ENCODE measurements around the gene C9orf50.
"Not testable (repeated sequence)": the region's sequence is repeated elsewhere in the genome, so short reads cannot be mapped to it uniquely, and the experiment has no call there.

Gene C9orf50

GRCh38 chr9:129610473-129611306, 10.2 kb downstream of the C9orf50 start:
- DNase-seq (ENCODE audit: low read depth), result peak; percentile 64

GRCh38 chr9:129610213-129610472, 10.8 kb downstream of the C9orf50 start:
- peak; percentile 17 for DNase-seq (ENCODE audit: low read depth)

GRCh38 chr9:129609486-129610212, 11.3 kb downstream of the C9orf50 start:
- DNase-seq (ENCODE audit: low read depth), result peak; percentile 42

DNA sequence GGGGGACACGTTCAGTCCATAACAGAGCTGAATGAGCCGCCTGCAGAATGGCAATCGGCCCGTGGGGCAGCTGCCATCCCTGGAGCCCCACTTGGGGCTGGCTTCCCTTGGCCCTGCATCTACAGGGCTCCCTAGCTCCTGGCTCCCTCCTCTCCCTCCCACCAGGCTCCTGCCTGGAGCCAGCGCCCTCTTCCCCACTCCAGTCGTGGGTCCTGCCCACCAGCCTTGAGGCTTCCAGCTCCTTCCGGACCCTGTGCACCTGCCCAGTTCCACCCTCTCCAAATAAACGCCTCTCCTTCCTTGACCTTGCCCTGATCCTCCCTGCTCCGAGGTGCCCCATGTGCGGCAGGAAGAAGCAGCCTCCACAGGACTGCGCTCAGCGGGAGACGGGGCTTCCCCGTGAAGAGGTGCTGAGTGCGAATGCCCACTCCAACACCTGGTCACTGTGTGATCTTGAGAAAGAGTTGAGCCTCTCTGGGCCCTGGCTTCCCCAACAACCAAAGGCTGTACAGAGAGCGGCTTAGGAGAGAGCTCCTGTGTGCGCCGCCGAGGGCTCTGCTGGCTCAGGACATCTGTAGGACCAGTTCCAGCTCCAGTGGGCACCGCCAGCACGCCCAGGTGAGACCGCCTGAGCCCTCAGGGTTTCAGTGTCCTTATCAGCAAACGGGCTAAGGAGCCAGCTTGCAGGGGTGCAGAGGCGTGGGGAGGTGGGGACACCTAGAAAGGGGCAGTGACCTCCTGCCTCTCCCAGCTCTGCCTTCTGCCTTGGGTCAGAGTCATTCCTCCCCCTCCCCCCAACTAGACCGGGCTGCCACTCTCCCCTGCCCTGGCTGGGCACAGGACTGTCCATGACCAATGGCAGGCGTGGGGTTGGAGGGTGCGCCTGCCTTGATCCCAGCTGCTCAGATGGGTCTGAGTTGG, 12.1 kb downstream of the C9orf50 start:
- DNase-seq (ENCODE audit: low read depth), result no peak

DNA sequence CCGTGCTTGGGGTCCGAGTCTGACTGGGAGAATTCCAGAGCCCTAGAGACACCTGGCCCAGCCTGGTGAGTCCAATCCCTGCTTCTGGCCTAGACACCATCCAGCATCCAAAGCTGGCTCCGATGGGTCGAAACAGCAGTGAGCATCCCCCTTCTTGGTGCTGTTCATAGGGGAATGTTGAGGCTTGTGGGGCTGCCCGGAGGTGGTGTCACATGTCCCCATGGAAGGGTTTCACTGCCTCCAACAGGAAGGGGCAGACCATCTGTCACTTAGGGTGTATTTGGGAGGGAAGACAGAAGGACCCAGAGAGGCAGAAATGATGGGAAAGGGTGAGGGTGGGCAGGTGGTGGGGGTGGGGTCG, 13.9 kb downstream of the C9orf50 start:
- DNase-seq (ENCODE audit: low read depth), result no peak

- no peak for DNase-seq (ENCODE audit: low read depth)
These were observed 14.5 kb downstream of the C9orf50 start for GRCh38 chr9:129606161-129607026.

DNA sequence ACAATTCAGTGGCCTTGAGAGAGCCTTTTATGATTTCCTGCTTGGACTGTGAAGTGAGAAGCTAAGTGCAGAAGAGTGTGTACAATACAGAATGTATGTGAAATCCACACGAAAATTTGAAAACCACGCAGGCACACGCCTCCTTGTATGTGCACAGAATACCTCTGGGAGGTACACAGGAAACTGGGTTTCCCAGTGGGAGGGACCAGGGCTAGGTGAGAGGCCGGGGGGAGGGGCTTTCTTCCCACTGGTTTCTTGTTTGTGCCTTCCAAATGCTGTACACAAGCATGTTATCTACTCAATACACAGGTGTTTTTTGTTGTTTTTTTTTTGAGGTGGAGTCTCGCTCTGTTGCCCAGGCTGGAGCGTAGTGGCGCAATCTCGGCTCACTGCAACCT, 16.1 kb downstream of the C9orf50 start:
- peak; percentile 25 for DNase-seq (ENCODE audit: low read depth)

DNA sequence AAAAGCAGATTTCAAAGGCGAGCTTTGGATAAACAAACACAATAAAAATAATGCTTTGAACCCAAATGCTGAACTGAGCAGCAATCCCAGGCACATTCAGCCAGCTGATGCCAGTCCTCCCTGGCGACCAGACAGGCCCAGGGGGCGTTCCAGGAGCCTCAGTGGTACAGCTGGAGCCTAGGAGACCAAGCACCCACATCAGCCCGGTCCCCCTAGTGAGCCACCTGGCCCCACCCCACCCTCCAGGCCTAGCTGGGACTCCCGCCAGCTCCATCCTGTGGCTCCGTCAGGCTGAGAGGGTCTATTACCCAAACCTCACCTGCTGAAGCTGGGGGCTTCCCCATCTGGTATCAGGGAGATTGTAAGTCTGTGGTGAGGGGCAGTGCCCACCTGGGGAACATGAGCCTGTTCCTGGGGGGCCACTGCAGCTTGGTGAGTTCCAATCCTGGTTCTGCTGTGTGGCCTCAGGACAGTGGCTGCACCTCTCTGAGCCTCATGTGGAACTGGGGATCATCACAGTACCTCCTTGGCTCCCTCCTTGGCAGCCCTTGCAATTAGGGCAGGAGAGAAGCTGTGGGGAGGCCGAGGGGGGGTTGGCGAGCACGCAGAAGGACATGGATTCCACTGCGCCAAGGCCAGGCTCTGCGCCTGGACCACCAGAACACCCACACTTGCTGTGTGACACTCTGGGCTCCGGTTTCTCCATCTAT, 16.7 kb downstream of the C9orf50 start:
- DNase-seq (ENCODE audit: low read depth), result no peak

DNA sequence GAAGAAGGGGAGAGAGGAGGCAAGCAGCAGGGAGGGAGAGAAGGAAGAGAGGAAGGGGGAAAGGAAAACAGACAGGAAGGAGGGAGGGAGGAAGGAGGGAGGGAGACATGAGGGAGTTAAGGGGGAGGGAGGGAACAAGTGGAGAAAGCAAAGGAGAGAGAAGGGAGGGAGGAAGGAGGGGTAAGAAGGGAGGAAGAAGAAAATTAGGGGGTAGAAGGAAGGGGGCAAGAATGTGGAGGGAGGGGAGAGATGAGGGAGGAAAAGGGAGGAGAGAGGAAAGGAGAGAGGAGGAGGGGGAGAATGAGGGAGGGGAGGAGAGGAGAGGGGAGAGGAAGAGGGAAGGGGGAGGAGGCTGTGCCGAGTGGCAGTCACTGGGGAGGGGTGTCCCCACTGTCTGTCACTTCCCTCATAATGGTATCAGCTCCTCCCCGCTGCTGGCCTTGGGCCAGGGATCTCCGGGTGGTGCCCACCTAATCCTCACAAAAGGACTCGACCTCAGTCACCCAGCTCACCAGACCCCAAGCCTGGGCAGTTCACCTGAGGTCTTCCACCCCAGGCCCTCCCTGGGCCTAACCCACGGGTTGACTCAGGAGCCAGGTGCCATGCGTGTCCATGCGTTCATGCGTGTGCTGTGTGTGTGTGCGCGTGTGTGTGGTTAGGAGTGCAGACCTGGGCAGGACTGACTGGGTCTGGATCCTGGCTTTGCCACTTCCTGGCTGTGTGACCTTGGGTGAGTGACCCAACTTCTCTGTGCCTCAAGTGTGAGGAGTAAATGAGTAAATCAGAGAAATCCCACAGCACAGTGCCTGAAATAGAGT, 18.1 kb downstream of the C9orf50 start:
- DNase-seq (ENCODE audit: low read depth), result no peak

DNA sequence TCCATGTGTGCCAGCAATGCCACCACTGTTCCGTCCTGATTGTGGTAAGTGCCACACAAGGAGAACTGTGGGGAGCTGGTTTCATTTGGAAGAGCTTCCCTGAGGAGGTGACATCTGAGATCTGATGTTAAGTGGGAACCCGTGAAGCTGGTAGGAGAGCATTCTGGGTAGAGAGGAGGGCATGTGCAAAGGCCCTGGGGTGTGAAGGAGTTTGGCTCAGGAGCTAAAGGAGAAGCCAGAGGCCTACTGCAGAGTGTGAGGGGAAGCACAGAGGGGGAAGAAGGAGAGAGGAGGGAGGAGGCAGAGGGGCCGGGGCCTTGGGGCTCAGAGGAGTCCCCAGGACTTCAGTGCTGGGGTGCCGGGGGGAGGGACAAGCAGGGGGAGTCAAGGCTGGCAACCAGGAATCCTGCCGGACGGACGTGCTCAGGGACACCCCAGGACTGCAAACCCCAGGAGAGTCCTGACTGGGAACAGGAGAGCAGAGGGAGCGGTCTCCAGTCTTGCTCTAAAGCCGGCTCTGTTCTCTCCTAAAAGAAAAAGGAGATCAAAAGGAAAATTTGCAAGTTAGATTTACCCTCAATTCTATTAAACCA, 19.7 kb downstream of the C9orf50 start:
- DNase-seq (ENCODE audit: low read depth), result no peak

GRCh38 chr9:129598089-129598596, 22.8 kb downstream of the C9orf50 start:
- no peak for DNase-seq (ENCODE audit: low read depth)

DNA sequence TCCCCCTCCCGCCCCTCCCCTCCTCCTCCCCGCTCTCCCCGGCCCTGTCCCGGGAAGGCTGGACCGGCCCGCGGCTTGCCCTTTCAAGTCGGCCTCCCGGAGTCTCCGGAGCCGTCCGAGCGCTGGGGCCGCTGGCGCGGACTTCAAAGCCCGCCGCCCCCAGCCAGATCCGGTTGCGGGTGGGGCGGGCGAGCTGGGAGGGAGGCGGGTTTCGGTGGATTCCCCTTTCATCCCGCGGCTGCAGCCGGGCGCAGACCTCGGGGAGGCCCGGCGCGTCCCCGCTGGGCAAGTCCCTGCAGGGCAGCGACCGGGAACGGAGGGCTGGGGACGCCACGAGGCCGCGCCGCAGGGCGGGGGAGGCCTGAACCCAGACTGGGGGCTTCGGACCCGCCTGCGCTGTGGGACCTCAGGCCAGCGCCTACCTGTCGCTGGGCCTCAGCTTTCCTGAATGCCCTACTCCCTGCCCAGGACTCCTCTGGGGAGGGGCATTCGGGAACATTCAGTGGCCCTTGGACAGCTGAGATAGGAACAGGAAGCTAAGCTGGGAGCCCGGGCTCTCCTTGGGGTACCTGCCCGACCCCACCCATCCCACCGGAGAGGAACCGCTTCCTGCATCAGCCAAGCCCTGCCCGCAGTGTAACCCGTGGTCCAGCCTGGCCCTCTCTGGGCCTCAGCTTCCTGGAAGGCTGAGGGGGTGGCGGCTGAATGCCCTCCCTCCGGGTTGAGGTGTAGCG, 23.4 kb downstream of the C9orf50 start:
- DNase-seq (ENCODE audit: low read depth), result no peak

GRCh38 chr9:129596541-129597331, 24.2 kb downstream of the C9orf50 start:
- DNase-seq (ENCODE audit: low read depth), result no peak

GRCh38 chr9:129595903-129596540, 24.9 kb downstream of the C9orf50 start:
- no peak for DNase-seq (ENCODE audit: low read depth)

- DNase-seq (ENCODE audit: low read depth), result no peak
These were observed 25.6 kb downstream of the C9orf50 start for GRCh38 chr9:129595311-129595741.

GRCh38 chr9:129594632-129595031, 26.3 kb downstream of the C9orf50 start:
- DNase-seq (ENCODE audit: low read depth), result no peak

DNA sequence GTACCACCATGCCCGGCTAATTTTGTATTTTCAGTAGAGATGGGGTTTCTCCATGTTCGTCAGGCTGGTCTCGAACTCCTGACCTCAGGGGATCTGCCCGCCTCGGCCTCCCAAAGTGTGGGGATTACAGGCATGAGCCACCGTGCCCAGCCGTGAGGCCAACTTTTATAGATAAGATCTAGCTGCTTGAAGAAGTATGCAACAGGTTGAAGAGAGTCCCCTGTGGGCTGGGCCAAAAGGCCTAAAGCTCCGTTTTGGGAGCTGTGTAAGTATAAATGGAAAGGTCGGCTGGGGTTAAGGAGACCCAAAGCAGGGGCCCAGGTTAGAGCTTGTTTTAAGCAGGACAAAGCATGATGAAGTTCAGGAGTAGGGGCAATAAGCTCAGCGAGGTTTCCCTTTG, 28.1 kb downstream of the C9orf50 start:
- DNase-seq (ENCODE audit: low read depth), result not testable (repeated sequence)
